HG03378 (cell line): ENCODE results near the gene SIX3.

ENCODE experiments used
- ATAC-seq: cut with Tn5 transposase; IDR thresholded peaks from one replicate; pipeline ENCODE4 v1.9.1; 2021; ENCODE audit warnings: mild to moderate bottlenecking, moderate library complexity; ENCODE audit not compliant: unreplicated experiment

The SIX3 gene

DNA sequence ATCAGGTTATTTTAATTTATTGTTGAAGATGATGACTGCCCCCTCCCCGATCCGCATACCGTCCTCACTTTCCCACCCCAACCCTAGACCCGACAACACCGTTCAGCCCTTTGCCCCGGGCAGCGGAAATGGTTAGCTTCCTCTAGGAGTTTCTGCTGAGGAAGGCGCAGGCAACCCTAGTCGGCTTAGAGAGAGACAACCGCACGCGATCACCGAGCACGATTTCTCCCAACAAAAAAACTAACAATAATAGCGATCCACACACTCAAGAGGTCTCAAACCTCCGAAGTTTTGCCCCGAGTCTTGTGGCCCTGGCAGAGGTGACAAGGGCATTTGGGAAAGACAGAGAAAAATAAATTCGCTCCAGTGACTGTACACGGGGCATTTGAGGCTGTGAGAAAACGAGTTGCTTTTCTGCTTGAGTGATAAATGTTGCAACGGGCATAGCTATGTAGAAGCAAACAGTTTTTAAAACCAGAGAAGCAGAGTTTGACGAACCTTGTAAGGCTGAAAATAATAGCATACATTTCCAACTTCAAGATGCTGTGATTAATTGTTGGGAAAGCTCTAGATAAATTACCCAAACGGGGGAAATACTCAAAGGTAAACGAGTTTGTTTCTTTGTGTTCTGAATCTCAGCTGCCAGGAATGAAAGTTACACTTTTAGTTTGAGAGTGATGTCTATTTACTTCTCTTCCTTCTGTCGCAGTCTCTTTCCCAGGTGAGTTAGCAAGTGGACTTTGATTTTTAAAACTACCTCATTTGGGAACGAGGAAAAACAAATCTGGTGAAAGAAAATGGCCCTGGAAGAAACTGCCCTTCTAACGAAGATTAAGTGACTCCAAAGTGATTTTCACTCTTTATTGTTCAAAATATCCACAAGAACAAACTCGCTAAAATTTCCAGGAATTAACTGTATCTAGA is 11.0 kb upstream of the SIX3 start:
- ATAC-seq = no peak

DNA sequence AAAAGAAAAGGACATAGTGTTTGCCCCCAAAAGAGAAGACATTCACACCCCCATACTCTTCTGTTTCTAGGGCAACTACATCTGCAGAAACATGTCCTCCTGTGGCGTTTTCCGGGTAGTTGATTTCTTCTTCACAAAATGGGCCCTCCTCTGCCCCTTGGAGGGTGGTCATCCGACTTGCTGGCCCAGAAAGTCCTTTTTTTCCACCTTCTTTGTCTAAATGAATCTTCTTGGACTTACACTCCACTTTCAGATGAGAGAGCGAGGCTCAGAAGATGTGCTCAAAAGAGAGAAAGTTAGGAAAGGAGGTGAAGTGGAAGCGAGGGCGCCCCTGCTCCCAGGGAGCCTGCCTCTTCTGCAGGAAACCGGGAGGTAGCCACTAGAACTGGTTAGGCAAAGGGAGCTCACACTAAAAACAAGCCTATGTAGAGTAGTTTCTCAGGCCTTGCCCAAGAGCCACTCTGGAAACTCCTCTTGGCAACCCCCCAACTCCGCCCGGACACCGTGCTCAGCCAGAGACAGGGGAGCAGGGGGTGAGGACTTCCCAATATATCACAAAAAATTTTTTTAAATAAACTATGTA is 10.2 kb upstream of the SIX3 start:
- ATAC-seq = no peak

DNA sequence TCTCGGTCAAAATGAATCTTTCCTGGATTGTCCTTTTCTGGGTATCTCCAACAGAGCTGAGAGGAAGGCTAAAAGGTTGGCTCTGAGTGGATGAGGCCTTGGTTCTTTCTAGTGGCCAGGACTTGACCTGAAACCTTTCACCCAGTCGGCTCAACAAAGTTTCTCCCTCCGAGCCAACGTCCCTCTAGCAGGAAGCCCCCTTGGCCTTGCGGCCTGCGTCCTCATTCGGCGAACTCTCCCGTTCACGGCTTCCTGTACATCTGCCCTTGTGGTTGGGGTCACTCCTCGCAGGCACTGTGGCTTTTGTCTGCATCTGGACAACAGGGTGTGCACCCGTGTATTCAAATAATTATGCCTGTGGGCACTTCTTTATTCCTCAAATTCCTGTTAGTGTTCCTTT is 9.4 kb upstream of the SIX3 start:
- ATAC-seq = no peak

DNA sequence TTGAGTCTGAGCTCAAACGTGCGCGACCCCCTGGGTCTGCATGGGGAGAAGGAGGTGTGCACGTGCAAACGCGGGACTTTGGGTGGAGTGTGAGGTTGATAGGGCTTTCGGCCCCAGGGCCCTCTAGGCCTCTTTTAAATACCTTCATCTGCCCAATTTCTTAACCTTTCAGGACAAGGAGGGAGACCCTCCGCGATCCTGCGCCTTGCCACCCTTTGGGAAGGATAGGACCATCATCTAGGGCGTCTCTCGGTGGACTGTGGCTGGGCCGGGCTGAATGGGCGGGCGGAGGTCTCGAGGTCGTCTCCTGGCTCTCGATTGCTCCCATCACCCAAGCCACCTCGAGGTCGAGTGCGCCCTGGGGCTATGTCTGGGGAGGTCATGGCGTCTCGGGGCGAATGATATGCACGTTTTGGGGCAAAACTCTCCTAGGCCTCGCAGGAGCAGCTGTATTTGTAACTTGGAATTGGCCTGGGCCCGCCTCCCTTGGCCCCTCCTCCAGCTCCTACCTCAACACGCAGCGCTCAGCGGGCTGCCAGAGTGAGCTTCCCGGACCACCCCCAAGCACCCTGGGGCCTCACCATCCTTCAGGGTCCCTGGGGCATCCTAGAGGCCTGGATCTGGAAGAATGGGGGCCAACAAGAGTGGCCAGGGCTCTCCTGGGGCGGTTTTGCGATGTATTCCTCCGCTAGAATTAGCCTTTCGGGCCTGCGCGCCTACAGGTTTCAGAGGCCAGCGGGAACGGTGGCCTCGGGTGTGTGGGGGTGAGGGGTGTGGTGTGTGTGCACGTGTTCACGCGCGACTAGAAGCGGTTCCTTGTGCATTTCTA is 8.7 kb upstream of the SIX3 start:
- no peak for ATAC-seq

DNA sequence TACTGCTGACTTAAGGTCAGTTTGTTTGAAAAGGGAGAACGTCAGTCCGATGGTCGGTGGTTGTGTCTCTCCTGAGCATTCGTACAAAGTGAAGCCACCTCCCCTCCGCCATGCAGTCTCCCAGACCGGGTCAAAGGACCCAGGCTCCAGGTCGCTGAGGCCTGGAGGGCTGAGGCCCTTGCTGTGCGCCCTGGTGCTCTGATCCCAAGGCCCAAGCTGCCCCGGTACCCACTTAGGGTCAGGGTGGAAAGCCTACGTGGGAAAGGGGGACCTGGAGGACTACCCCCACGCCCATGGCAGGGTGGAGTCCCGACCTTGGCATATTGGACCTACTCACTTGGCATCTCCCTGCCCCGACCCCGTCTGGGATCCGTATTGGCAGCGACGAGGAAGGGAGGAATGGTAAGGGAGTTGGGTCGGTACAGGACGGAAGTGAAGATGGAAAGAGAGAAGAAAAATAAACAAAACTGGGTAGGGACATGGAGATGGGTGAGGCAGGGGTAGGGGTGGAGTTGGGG is 8.0 kb upstream of the SIX3 start:
- no peak for ATAC-seq

DNA sequence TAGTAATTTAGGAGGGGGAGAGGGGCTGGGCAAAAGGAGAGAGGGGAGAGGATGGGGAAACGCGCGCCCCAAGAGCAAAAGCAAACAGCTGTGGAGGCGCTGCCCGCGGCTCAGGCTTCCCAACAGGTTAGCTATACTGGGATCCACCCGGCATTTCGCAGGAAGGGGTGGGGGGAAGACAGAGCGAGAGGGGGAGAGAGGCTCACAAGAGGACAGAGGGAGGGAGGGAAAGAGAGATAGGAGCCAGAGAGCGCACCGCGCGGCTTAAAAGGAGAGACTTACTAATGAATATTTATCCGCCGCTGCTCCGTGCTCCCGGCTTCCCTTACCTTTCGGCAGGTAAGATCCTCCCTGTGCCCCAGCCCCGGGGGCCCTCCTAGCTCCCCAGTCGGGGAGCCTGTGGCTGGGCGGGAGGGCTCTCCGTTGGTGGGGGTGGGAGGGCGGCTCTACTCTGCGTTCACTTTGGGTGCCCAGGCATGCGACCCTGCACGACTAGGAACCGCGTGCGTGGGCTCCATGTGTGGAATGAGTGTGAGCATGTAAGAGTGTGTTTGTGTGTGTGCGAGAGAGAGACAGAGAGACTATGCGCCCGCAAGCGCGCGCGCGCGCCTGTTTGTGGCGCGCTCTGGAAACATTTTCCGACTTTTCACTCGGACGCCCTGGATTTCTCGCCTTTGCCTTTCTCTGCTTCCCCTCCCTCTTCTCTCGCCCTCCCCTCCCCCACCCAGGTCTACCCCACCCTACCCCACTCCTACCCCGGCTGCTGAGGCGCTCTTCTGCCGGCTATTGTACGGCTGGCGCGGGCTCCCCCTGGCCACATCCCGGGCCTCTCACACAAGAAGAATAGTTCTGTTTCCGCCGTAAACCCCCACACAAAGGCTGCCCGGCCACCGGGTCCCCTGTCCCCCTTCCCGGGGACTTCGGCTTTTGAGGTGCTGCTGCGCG is 7.2 kb upstream of the SIX3 start:
- no peak for ATAC-seq

DNA sequence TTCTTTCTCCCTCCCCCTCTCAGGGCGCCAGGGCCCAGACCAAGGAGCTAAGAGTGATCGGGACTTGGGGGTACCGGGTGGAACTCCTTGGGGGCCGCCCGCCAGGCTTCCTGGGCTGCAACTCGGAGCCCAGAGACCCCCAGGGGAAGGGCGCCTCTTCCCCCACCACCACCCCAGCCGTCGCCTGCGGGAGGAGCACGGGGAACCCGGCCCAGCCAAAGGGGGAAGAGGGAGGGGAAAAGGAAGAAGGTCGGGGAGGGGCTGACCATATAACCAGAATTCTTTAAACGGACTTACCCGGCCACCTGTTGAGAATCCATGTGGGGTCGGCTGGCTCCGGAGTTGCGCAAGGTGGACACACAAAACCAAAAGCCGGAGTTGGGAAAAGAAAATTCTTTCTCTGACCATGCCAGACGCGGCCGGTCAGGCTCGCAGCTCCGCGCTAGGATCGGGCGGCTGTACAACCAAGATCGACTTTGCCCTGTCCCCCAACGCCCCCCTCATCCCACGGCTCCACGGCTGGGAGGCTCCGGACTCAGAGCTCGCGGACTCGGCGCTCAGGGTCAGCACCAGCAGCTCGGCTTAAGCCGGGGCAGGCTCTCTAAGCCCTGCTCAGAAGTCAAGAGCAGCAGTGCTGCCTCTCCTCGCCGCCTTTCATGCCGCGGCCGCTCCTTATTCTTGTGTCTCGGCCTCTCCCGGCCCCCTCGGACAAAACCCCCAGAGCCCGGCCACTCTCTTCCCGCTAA is 6.3 kb upstream of the SIX3 start:
- no peak for ATAC-seq

DNA sequence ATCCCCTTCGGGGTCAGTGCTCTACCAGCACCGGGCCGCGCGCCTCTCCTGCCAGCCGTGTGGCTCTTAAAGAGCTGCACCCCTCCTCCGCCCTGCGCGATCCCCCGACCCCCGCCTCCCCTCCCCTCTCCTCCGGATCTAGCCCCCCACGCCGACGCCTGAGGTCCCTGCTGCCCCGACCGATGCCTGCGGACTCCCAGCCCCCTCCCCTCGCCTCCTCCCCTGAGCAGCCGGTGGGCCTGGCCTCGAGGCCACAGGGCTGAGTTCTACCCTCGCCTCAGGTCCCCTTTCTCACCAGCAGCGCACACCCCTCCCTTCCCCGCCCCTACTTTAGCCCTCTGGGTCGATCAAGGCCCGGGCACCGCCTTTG is 5.8 kb upstream of the SIX3 start:
- no peak for ATAC-seq

DNA sequence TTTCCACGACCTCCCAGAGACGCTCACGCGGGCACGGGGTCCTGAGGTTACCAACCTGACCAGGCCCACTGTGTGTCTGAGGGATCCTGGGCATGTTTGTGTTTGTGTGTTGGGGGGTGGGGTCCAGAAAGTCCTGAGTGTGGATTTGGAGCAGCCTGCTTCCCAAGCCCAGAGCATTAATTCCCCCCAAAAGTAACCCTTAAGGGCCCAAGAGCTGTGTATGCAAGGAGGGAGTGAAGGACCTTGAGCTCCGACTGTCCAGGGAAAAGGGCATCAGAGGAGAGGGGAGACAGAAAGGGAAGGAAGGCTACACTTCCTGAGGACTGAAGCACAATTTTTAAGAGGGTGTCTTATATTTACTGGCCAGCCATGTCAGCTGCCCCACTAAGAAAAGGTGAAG is 5.2 kb upstream of the SIX3 start:
- no peak for ATAC-seq

DNA sequence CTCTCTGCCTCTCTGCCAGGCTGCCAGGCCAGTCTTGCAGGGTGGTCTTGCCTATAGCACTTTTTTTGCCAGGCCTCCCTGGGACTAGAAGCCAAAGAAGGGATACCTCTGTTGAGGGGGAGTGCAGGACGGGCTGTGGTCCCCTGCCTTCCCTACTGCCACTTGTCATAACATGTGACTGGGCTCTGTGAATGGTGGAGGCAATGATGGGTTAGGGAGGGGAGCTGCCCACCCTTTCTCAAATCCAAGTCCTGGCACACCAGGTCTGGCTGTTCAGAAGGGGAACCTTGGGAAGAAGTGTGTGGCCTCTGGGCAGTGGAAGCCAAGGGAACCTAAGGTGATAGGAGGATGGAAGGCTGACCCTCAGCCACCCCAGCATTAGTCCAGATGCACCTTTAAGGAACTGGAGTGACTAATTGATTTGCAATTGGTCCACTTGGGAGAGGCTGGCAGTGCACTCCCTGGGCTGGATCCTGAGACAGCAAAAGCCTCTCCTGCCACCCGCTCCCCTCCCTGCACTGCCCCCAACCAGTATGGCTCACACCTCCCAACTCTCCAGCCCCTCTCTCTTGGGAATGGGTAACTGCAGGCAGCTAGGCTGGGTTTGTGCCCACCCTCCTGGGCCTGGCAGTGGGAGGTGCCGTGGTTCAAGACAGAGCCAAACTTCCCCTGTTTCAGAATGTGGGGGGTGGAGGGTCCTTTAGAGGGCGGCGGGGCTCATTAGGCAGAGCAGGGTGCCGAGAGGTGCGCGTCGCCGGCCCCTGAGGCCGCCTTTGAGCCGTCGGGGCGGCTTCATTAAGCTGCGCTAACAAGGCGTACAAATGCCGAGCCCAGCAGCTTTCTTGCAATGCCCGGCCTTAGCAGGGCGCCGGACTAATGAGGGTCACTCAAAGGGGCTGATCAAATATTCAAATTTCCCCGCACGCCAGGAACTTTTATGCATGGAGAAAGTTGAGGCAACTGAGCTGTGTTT is 4.5 kb upstream of the SIX3 start:
- ATAC-seq = no peak

DNA sequence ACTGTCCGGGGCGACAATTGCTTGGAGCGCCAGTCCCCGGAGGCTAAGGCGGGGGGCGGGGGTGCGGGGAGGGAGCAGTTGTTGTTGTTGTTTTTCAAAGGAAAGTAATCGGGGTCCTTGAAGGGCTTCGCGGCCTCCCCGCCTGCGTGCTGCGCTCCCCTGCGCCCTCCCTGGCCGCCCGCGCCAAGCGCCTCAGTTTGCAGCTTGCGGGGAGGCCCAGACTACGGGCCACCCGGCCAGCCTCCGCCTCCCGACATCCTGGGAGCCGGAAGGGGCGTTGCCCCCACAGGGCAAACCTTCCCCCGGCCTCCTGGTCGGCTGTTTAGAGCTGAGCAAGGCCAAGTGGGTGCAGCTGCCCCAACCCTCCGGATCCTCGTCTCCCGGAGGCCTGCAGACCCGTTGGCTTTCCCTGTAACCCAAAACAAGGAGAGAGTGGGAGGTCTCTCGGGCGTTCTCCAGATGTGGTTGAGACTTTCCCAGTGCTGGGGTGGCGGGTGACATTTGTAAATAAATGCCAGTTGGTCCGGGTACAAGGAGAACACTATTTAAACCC is 3.7 kb upstream of the SIX3 start:
- ATAC-seq = no peak

DNA sequence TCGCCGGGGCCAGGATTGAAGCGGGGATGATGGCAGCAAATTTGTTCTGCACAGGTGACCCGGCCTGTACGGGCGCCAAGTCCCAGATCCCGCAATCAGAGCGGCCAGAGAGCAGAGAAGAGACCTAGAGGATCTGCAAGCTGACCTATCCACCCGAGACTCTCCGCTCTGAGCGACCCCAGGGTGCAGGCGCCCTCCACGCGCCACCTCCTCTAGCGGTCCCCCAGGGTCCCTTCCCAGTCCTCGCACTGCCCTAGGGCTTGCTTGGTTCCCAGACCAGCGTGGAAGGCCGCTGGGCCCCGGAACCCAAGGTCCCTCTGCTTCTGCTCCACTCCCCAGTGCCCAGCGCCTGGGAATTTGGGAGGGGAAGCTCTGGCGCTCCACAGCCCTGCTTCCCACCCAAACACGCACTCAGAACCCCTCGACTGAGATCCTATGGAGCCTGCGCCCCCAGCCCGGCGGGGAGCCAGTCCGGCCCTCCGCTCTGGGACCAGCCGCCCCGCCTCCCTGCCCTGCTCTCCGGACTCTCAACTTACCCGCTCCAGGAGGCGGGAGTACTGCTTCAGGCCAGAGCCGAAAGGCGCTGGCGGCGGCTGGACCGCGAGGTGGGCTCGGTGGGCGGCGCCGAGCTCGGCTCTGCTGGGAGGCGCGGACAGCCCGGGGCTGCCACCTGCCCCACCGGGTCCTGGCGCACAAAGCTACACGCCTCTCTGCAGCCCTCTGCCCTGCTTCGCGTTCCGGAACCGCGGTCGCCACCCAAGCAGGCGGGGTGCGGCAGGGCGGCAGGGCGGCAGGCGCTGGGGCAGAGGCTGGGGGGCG is 3.0 kb upstream of the SIX3 start:
- ATAC-seq = no peak

DNA sequence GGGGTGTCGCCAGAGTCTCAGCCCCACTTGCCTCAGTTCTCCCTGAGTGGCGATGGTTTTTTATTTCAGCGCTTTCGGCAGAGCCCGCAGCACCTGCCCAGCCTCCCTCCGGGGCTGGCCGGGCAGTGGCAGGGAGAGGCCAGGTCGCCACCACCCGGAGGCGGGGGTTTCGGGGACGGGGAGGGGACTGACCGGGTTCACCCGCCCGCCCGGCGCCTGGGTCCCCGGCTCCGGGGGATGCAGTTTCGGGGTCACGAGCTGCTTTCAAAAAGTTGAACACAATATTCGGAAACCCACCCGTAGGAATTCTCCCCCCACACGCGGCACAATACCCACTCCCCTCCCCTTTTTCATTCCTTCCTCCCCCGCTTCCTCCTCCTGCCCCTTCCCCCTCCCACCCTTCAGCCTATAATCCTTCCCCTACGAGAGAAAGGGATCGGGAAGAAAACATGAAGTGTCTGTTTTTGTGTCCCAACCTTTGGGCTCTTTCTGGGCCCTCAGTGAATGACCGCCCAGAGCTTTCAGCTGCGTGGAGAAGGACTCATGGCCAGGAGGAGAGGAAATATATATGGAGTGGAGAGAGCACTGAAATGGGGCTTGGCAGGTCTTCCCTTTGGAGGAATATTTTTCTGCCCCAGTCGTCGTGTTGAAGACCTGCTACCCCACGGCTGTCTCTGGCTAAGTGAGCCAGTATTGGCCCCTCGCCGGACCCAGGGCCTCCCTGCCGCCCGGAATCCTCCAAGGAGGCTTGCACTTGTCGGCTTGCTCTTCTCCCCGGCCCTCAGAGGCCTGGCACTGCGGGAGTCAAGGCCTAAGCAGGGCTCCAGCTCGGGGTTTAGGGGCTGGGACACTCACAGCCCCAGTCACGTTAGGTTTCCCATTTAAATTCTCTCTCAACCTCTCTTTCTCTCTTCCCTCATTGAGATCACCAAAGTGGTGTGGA is 2.1 kb upstream of the SIX3 start:
- ATAC-seq = no peak

DNA sequence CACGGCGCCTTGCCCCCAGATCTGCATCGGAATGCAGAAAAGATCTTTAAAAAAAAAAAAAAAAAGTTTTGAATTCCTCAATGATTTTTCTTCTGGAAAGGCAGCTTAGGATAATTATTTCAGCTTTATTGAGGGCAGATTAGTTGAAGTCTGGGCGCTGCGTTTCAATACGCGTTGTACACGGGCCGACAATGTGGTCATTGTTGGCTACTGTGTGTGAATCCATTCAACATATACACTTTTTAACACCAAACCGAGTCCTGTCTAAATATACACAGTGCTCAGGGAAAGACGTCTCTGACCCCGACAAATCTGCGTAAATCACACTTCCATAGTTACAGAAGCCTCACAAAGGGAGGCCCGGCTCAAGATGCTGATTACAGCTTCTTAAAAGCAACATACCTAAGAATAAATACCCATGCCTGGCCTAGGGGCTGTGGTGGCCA is 1.4 kb upstream of the SIX3 start:
- ATAC-seq = no peak

DNA sequence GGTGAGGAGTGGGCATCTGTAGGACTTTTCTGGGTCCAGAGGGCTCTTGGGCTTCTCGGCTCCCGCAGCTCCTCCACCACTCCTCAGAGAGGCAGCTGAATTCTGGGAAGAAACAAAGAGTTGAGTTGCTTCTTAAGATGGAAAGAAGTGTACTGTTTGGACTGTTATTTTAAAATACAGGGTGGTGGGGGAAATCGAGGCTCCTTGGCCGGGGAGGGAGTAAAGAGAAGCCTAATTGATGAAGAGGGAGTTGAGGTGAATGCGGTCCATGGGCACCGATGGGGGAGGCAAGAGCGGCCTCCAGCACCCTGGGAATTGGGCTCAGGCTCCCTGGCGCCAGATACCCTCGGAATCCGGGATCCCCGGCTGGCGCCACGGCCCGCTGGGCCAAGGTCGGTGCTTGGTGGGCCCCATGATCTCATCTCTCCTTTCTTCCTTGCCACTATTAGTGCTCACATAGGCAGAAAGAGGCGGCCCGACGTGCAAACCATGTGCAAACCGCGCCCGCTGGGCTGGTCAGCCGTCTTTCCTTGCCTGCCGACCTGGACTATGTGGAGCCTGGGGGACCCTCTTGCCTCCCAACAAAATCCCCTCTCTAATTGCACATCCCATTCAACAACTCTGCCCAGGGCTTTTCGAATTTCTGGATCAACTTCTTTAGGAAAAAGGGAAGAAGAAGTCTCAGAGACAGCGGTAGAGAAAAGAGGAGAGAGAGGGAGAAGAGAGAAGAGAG is 604 bp upstream of the SIX3 start:
- ATAC-seq = no peak
